GM19239 (cell line): ENCODE data around the gene NFX1.
A peak's percentile ranks its signal among the peaks of the same experiment; 100 is the strongest.

Experiments
- DNase-seq: peaks from one replicate; pipeline ENCODE4 v3.0.0; 2011; ENCODE audit warnings: low spot score; ENCODE audit not compliant: insufficient read length
- FAIRE-seq: peaks from 2 replicates; lab custom pipeline; 2011; peaks lifted over from hg19 to GRCh38; lab: Jason Lieb, UNC

The NFX1 gene

GRCh38 chr9:33265211-33265865, 25.0 kb upstream of the NFX1 start:
- no peak for DNase-seq

DNA sequence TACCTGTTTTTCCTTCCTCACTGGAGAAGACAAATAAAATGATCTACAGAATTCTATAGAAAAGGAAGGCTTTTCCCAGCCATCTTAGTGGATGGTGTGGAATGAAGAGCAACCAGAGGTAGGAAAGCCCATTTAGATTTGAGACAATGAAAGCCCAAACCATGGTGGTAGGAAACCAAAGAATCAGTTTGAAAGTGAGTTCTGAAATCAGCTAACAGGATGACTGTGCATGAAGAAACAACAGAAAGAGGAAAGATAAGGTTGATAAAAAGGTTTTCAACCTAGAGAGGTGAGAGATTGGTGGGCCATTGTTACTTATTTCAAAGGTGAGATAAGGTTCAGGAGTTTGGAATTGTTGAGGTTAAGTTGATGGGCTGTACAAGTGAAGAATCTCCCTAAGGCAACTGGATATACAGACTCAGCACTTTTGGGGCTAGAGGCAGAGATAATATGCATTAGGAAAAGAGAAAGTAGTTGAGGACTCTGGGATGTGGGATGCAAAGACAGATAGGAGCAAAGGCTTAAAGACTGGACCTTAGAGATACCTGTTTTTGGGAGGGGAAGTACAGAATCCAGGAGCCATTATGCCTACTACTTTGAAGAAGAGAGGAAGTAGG, 23.1 kb upstream of the NFX1 start:
- DNase-seq (no peak), FAIRE-seq (no peak)

More at GRCh38 chr9:33265211-33265865, 25.0 kb upstream of the NFX1 start:
- peak; percentile 40 for FAIRE-seq

DNA sequence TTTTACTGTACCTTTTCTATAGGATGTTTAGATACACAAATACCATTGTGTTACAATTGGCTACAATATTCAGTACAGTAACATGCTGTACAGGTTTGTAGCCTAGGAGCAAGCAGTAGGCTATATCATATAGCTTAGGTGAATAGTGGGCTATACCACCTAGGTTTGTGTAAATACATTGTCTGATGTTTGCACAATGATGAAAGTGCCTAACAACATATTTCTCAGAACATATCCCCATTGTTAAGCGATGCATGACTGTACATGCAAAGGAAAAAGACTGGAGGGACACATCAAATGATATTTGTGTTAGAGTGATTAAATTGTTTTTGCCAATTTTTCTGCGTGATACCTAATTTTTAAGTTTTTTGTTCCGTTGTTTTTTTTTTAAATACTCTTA, 20.2 kb upstream of the NFX1 start:
- no peak for FAIRE-seq

GRCh38 chr9:33272061-33272460, 18.3 kb upstream of the NFX1 start:
- no peak for FAIRE-seq
- no peak for DNase-seq

More for the DNA sequence above, 20.2 kb upstream of the NFX1 start:
- DNase-seq, result no peak

- FAIRE-seq (no peak), DNase-seq (no peak)
Observed at GRCh38 chr9:33273266-33273971, 16.9 kb upstream of the NFX1 start.

- no peak for DNase-seq
Observed at GRCh38 chr9:33273972-33274328, 16.4 kb upstream of the NFX1 start.

DNA sequence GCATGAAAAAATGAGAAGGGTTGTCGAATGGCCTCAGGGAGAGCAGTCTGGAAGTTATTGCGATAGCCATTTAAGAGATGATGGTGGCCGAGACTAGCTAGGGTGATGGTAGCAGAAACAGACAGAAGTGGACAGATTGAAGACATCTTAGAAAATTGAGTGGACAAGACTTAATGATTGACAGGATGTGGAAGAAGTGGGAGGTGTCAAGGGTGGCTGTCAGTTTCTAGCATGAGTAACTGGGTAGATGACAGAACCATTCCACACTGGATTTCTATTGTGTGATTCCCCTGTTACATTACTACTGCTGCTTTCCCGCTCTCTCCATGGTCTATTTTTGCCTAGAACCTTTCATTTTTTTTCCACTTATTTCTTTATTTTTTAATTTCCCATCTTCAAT, 12.8 kb upstream of the NFX1 start:
- FAIRE-seq (no peak), DNase-seq (no peak)

More at GRCh38 chr9:33273972-33274328, 16.4 kb upstream of the NFX1 start:
- no peak for FAIRE-seq

DNA sequence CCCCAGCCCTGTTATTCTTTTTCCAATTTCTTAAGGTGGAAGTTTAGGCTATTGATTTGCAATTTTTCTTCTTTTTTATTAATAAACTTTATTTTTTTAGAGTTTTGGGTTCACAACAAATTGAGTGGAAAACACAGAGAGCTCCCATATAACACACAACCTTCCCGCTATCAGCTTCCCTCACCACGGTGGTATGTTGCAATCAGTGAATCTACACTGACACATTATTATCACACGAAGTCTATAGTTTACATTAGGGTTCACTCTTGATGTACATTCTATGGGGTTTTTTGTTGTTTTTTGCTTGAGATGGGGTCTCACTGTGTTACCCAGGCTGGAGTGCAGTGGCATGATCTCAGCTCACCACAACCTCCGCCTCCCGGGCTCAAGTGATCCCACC, 4.8 kb upstream of the NFX1 start:
- DNase-seq, result no peak
- no peak for FAIRE-seq

DNA sequence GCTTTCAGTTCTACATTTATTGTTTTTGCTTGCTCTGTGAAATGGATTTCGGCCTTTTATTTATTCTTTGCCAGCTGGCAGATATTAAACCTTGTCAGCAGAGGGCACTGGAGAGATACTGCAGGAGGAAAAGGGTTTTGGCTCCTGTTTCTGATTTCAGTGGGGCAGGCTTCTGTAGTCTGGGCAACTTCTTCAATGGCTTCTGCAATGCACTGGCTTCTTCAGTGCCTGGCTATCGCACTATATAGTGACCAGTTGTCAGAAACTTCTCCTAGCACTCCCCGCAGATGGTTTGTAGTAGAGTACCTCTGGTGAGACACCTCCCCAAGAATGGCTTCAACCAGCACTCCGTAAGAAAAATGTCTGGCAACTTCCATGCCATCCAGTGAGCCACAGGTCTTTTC, 3.2 kb upstream of the NFX1 start:
- DNase-seq (no peak), FAIRE-seq (peak; percentile 88)

GRCh38 chr9:33288235-33288634, 2.1 kb upstream of the NFX1 start:
- no peak for FAIRE-seq
- DNase-seq, result no peak

DNA sequence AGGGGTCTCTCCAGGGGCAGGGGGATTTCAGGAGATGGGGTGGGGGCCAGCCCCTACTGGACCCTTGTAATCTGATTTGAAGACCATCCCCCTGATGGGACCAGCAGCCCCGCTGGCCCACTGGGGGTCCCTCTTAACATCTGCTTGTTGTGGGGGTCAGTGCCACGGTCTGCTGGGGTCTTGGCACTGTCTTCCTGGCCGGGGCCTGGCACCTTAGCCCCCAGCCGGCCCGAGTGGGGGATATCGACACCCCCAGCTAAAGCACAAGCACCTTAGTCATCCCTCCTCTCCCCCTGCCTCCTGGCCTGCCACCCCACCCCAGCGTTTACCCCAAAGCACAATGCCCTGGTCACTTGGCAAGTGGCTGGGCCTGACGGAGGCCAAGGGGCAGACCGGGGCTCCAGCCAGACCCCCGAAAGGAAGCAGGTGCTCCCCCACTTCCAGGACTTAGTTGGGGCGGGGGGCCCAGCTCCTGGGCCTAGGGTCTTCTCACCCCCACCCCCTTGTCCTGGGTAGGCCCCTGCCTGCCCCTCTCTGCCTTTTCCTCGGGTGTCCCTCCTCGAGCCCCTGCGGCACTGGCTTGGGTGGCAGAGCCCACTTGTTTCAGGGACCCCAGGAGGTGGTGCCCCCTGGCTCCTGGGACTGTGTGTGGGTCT, 1.4 kb upstream of the NFX1 start:
- DNase-seq (no peak), FAIRE-seq (no peak)

DNA sequence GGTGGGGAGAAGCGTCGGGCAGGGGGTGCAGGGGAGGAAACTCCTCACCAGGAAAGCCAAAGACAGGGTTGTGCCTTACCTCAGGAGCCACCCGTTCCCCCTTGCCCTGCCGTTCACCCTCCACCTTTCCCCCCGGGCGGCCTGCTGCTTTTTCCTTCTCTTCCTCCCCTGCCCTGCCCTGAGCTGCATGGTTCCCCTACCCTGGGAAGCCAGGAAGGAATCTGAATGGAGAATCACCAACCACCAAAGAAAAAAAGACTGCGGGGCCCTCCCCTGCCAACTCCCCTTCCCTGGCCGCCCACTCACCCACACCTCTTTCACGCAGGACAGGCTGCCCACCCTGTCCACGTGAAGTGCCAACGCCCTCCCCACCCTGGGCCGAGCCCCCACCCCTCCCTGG, 820 bp upstream of the NFX1 start:
- DNase-seq, result no peak
- peak; percentile 58 for FAIRE-seq

DNA sequence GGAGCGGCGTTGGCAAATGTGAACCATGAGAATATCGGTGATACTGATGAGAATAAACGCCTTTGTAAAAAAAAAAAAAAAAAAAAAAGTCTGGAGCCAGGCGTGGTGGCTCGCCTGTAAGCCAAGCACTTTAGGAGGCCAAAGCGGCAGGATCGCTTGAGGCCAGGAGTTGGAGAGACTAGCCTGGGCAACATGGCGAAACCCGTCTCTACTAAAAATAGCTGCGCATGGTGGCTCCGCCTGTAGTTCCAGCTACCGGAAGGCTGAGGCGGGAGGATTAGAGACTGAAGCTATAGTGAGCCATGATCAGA, 425 bp upstream of the NFX1 start:
- FAIRE-seq (no peak), DNase-seq (no peak)

- no peak for FAIRE-seq
Observed at GRCh38 chr9:33291031-33291397, 698 bp downstream of the NFX1 start.

GRCh38 chr9:33291901-33292300, 1.6 kb downstream of the NFX1 start:
- no peak for FAIRE-seq
- DNase-seq, result no peak

More at GRCh38 chr9:33291031-33291397, 698 bp downstream of the NFX1 start:
- no peak for DNase-seq

DNA sequence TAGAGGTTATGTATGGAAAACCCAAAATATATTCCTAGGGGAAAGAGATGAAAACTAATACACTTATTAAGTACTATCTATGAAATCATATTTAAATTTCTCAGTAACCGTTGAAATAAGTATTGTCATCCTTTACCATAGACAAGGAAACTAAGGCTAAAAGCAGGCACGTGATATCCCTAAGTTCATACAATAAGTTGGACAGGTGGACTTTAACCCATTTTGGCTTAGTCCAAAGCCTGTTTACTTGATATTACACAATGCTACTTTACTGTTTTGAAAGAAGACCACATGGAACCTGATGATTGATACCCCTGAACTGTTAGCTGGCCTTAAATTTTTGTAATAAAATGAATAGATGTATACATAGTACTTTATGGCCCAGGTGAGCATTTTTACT, 3.5 kb downstream of the NFX1 start:
- FAIRE-seq (no peak), DNase-seq (no peak)

- peak; percentile 59 for FAIRE-seq
- DNase-seq, result no peak
Observed at GRCh38 chr9:33294670-33295432, 4.5 kb downstream of the NFX1 start.

- FAIRE-seq (peak; percentile 89), DNase-seq (no peak)
Observed at GRCh38 chr9:33295571-33295970, 5.3 kb downstream of the NFX1 start.

GRCh38 chr9:33297432-33297831, 7.1 kb downstream of the NFX1 start:
- peak; percentile 24 for DNase-seq
- peak; percentile 97 for FAIRE-seq

- DNase-seq (no peak), FAIRE-seq (no peak)
Observed at GRCh38 chr9:33300546-33300945, 10.2 kb downstream of the NFX1 start.

GRCh38 chr9:33304362-33304761, 14.0 kb downstream of the NFX1 start:
- FAIRE-seq, result no peak
- DNase-seq, result no peak
